HEK293 (cell line): Measurements from ENCODE around the gene BTBD9.

Experiments used
- SP2 ChIP-seq: fragments of 450-650 bp; formaldehyde crosslinking; IDR thresholded peaks from 2 replicates; pipeline ENCODE4 v1.5.1; 2016; ENCODE audit warnings: missing biosample characterization, missing genetic modification characterization
- TF ChIP-seq, protein P1 (sequence below): fragments of 450-650 bp; formaldehyde crosslinking; IDR thresholded peaks from 2 replicates; pipeline ENCODE4 v1.5.1; 2016; ENCODE audit warnings: missing biosample characterization, missing genetic modification characterization
- TF ChIP-seq, protein P2 (sequence below): fragments of 450-650 bp; formaldehyde crosslinking; IDR thresholded peaks from 2 replicates; pipeline ENCODE4 v1.5.1; 2016; ENCODE audit warnings: missing biosample characterization, missing genetic modification characterization

DNA sequence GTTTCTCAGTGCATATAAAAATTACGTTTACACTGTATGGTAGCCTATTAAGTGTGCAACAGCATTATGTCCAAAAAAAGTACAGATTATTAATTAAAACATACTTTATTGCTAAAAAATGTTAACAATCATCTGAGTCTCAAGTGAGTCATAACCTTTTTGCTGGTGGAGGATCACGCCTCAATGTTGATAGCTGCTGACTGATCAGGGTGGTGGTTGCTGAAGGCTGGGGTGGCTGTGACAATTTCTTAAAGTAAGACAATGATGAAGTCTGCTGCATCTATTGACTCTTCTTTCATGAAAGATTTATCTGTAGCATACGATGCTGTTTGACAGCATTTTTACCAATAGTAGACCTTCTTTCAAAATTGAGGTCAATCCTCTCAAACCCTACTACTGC, 155.1 kb downstream of the BTBD9 start:
- TF ChIP-seq, protein P1, sequence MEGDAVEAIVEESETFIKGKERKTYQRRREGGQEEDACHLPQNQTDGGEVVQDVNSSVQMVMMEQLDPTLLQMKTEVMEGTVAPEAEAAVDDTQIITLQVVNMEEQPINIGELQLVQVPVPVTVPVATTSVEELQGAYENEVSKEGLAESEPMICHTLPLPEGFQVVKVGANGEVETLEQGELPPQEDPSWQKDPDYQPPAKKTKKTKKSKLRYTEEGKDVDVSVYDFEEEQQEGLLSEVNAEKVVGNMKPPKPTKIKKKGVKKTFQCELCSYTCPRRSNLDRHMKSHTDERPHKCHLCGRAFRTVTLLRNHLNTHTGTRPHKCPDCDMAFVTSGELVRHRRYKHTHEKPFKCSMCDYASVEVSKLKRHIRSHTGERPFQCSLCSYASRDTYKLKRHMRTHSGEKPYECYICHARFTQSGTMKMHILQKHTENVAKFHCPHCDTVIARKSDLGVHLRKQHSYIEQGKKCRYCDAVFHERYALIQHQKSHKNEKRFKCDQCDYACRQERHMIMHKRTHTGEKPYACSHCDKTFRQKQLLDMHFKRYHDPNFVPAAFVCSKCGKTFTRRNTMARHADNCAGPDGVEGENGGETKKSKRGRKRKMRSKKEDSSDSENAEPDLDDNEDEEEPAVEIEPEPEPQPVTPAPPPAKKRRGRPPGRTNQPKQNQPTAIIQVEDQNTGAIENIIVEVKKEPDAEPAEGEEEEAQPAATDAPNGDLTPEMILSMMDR (tag by site-specific recombination), result no peak
- TF ChIP-seq, protein P2, sequence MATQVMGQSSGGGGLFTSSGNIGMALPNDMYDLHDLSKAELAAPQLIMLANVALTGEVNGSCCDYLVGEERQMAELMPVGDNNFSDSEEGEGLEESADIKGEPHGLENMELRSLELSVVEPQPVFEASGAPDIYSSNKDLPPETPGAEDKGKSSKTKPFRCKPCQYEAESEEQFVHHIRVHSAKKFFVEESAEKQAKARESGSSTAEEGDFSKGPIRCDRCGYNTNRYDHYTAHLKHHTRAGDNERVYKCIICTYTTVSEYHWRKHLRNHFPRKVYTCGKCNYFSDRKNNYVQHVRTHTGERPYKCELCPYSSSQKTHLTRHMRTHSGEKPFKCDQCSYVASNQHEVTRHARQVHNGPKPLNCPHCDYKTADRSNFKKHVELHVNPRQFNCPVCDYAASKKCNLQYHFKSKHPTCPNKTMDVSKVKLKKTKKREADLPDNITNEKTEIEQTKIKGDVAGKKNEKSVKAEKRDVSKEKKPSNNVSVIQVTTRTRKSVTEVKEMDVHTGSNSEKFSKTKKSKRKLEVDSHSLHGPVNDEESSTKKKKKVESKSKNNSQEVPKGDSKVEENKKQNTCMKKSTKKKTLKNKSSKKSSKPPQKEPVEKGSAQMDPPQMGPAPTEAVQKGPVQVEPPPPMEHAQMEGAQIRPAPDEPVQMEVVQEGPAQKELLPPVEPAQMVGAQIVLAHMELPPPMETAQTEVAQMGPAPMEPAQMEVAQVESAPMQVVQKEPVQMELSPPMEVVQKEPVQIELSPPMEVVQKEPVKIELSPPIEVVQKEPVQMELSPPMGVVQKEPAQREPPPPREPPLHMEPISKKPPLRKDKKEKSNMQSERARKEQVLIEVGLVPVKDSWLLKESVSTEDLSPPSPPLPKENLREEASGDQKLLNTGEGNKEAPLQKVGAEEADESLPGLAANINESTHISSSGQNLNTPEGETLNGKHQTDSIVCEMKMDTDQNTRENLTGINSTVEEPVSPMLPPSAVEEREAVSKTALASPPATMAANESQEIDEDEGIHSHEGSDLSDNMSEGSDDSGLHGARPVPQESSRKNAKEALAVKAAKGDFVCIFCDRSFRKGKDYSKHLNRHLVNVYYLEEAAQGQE (tag by site-specific recombination), result no peak
- TF ChIP-seq SP2 (tag by site-specific recombination), result no peak
